ENCODE measurements around the gene TLL1.

- no peak for TF ChIP-seq CTCF (IDR thresholded peaks at IDR 0.05; ENCODE audit: low read length)
- no peak for TF ChIP-seq EZH2 (optimal IDR thresholded peaks at IDR 0.05; ENCODE audit: low read depth, low read length)
Measured at GRCh38 chr4:165971446-165971845, 98.4 kb downstream of the TLL1 start.

All from MM.1S (cell line).